ENCODE results near the gene ZNF556. TPM values are rescaled to one million over a fixed set of nuclear protein-coding genes. Genes with fewer than 3 reads are reported as not detected.

Gene ZNF556
- total RNA-seq, 1 donor from 2014 or later, result 2.4 TPM

DNA sequence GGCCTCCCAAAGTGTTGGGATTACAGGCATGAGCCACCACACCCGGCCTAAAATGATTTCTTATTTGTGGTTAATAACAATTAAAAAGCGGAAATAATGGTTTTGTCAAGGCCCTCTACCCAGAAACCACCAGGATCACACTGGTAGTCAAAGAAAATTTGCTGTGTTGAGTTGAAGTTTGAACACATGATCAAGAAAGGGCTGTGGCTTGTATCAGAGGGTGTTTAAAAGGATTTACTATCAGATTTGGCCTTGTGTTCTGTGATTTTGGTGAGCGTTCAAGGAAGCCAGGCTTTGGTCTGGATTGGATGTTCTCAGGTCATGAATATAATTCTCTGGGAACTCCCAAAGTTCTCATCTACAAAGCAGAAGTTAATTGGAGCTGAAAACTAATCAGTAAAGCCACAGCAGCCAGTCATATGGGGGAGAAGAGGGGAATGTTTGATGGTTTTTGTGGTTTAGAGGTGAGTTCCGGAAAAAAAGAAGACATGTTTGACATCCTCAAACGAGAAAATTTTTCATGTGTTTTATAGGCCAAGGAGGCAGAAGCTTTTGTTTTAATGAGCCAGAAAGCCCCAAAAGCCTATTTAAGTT lies 10.6 kb upstream of the ZNF556 start:
- Histone ChIP-seq H3K36me3 (ENCODE audit: control insufficient read depth, insufficient read depth, low read length) (peaks cover 5% of the 10 kb centered on the region), H3K4me3 (ENCODE audit: low read depth, low read length) (no peak overlapping the region), H3K27me3 (ENCODE audit: control insufficient read depth, insufficient read depth, low read length) (no peaks in the 10 kb centered on the region)
- TF ChIP-seq, protein P1, sequence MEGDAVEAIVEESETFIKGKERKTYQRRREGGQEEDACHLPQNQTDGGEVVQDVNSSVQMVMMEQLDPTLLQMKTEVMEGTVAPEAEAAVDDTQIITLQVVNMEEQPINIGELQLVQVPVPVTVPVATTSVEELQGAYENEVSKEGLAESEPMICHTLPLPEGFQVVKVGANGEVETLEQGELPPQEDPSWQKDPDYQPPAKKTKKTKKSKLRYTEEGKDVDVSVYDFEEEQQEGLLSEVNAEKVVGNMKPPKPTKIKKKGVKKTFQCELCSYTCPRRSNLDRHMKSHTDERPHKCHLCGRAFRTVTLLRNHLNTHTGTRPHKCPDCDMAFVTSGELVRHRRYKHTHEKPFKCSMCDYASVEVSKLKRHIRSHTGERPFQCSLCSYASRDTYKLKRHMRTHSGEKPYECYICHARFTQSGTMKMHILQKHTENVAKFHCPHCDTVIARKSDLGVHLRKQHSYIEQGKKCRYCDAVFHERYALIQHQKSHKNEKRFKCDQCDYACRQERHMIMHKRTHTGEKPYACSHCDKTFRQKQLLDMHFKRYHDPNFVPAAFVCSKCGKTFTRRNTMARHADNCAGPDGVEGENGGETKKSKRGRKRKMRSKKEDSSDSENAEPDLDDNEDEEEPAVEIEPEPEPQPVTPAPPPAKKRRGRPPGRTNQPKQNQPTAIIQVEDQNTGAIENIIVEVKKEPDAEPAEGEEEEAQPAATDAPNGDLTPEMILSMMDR (IDR thresholded peaks at IDR 0.05; ENCODE audit: insufficient read depth, low read length, severe bottlenecking), result no peak
- DNase-seq (ENCODE audit: low read depth) (no peak), FAIRE-seq (no peak)

DNA sequence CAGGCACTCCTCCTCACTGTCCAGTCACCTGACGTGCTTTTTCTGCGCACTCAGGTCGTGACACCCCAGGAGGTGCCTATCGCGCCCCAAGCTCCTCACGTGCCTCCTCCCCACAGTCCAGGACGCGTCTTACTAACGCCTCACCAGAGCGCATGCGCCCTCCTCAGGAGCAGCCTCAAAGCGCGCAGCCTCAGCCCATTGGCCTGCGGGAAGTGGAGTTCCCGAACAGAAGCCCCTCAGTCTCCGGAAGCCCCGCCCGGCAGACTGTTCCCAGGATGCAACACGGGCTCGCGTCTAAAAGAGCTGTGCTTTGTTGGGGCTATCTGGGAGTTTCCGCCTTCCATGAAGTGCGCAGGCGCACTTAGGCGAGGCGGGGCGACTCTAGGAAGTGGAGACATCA lies 8.3 kb upstream of the ZNF556 start:
- FAIRE-seq (no peak), DNase-seq (ENCODE audit: low read depth) (no peak)
- no peaks in the 10 kb centered on the region for H3K36me3 ChIP-seq (ENCODE audit: control insufficient read depth, insufficient read depth, low read length)
- TF ChIP-seq, protein P1 (IDR thresholded peaks at IDR 0.05; ENCODE audit: insufficient read depth, low read length, severe bottlenecking), result no peak
- no peak overlapping the region for H3K4me3 ChIP-seq (ENCODE audit: low read depth, low read length)
- no peaks in the 10 kb centered on the region for H3K27me3 ChIP-seq (ENCODE audit: control insufficient read depth, insufficient read depth, low read length)

DNA sequence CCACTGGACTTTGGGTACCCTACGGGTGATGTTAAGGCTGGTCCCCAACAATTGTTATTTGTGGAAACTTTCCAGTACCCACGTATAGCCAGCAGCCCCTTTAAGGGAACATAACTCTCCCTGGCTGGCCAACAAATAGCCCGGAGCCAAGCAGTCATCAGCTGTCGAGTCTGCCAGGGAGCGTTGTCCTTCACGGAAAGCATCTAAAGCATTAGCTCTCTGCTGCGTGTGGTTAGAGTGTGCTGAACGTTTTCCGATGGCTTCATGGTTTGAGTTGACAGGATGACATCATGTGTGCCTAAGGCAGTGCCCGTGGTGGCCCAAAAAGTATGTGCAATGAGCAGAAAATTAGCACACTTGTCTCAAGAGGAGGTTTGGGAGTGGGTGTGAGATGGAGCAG lies 3.3 kb upstream of the ZNF556 start:
- peak; percentile 80 for FAIRE-seq
- Histone ChIP-seq H3K27me3 (ENCODE audit: control insufficient read depth, insufficient read depth, low read length) (no peaks in the 10 kb centered on the region), H3K4me3 (ENCODE audit: low read depth, low read length) (no peak overlapping the region), H3K36me3 (ENCODE audit: control insufficient read depth, insufficient read depth, low read length) (no peaks in the 10 kb centered on the region)
- TF ChIP-seq, protein P1 (IDR thresholded peaks at IDR 0.05; ENCODE audit: insufficient read depth, low read length, severe bottlenecking), result no peak
- DNase-seq (ENCODE audit: low read depth), result no peak

DNA sequence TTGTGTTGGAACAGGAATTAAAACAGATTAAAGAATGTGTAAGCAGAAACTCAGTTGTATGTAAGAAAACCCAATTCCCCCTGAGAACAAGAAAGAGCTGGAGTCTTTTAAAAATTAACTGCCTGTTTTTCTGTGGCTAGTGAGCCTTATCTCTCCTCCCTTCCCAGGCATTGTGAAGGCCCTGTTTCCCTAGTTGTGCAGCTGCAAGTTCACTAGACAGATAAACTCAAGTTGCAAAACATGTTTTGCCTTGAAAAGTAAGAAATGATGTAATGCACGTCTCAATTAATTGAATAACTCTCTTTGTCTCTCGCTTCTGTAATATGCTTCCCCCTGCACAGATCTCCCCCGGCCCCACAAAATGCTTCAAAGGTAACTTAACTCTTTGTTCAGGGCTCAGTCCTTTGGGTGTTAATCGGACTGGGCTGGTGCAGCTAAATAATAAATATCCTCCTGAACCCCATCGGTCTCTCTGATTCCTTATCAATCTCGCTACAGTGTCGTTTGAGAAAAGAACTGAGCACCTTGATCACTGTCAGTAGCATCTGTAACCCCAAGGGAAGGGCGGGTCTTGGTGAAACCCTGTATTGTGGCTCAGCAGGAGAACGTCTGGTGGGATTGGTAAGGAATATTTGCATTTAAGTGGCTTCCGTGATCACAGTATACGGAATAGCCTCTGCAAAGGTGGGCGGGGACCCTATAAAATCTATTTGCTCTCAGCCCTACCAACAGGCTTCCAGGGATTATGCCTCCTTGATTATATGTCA lies 1.6 kb upstream of the ZNF556 start:
- Histone ChIP-seq H3K27me3 (ENCODE audit: control insufficient read depth, insufficient read depth, low read length) (no peaks in the 10 kb centered on the region), H3K36me3 (ENCODE audit: control insufficient read depth, insufficient read depth, low read length) (no peaks in the 10 kb centered on the region), H3K4me3 (ENCODE audit: low read depth, low read length) (no peak overlapping the region)
- DNase-seq (ENCODE audit: low read depth) (no peak), FAIRE-seq (no peak)
- TF ChIP-seq, protein P1 (IDR thresholded peaks at IDR 0.05; ENCODE audit: insufficient read depth, low read length, severe bottlenecking), result no peak

DNA sequence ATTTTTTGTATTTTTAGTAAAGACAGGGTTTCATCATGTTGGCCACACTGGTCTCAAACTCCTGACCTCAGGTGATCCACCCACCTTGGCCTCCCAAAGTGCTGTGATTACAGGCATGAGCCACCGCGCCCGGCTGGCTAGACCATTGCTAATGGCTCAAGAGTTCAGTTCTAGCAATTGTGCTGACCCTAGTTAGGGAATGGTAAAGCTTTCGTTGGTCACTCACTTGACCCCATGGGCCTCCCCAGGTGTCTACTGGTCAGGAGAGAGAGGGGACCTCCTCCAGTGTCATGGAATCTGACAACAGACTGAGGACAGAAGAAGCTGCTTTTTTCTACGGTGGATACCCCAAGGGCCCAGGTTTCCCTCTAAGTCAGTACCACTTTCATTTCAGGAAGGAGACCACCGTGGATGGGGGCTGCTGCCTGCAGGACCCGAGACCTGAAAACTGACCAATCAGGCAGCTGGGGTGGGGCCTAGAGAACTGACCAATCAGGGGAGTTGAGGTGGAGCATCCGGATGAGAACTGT lies 575 bp upstream of the ZNF556 start:
- no peaks in the 10 kb centered on the region for H3K36me3 ChIP-seq (ENCODE audit: control insufficient read depth, insufficient read depth, low read length)
- TF ChIP-seq, protein P1 (IDR thresholded peaks at IDR 0.05; ENCODE audit: insufficient read depth, low read length, severe bottlenecking), result no peak
- DNase-seq (ENCODE audit: low read depth), result no peak
- no peak for FAIRE-seq
- peak overlapping the region; percentile 10 for H3K4me3 ChIP-seq (ENCODE audit: low read depth, low read length)
- H3K27me3 ChIP-seq (ENCODE audit: control insufficient read depth, insufficient read depth, low read length), result no peaks in the 10 kb centered on the region

Measured in bronchial epithelial cell (primary cell).